CD14-positive monocyte (primary cell): ENCODE measurements around the gene PCP4. TPM values are rescaled to one million over a fixed set of nuclear protein-coding genes. Genes with fewer than 3 reads are reported as not detected.

Source experiments
- DNase-seq, 3 donors: peaks; one replicate each; pipeline ENCODE4 v3.0.0-alpha.2; 2011 to 2022
- H2AFZ ChIP-seq: 2 replicates; pipeline ENCODE4 v1.6.0; 2012; ENCODE audit warnings: mild to moderate bottlenecking, low read depth, low read length, inconsistent platforms; ENCODE audit not compliant: insufficient read depth, poor library complexity, severe bottlenecking
- H3K27ac ChIP-seq, 2 donors: 1 replicate in 1 of 2; 2 replicates in 1 of 2; pipeline ENCODE4 v1.5.1; 2012 to 2013; ENCODE audit warnings: low read length in 2 of 2, control low read depth in 1 of 2, inconsistent platforms in 1 of 2, low read depth in 1 of 2, mild to moderate bottlenecking in 1 of 2
- H3K27me3 ChIP-seq, 2 donors: one replicate each; pipeline versions ENCODE4 v1.6.0 to v1.6.1; 2011 to 2013; ENCODE audit warnings: low read length in 2 of 2; ENCODE audit not compliant: control insufficient read depth in 2 of 2, insufficient read depth in 2 of 2
- H3K36me3 ChIP-seq, 2 donors: replicated peaks in 1 of 2; 1 replicate in 1 of 2; 2 replicates in 1 of 2; pipeline versions ENCODE4 v1.5.1 to v1.6.1; 2012 to 2013; ENCODE audit warnings: low read length in 2 of 2, control low read depth in 1 of 2, inconsistent platforms in 1 of 2, mild to moderate bottlenecking in 1 of 2; ENCODE audit not compliant: insufficient read depth in 2 of 2, control insufficient read depth in 1 of 2
- H3K4me1 ChIP-seq, 2 donors: 1 replicate in 1 of 2; 2 replicates in 1 of 2; pipeline versions ENCODE4 v1.5.1 to v1.6.1; 2012 to 2013; ENCODE audit warnings: low read length in 2 of 2, control low read depth in 1 of 2, inconsistent platforms in 1 of 2, mild to moderate bottlenecking in 1 of 2, moderate library complexity in 1 of 2; ENCODE audit not compliant: insufficient read depth in 2 of 2, control insufficient read depth in 1 of 2
- H3K4me2 ChIP-seq: replicated peaks from 2 replicates; pipeline ENCODE3; 2012; ENCODE audit warnings: low read length, moderate library complexity, mild to moderate bottlenecking; ENCODE audit not compliant: poor library complexity, severe bottlenecking; ENCODE audit errors: extremely low read depth
- H3K4me3 ChIP-seq, 3 experiments: fragments of 200-600 bp in 1 of 3; sonication (generic) in 1 of 3; replicated peaks in 1 of 3; 1 replicate in 2 of 3; 2 replicates in 1 of 3; pipeline ENCODE4 v1.5.1; 2011 to 2013; ENCODE audit warnings: low read length in 3 of 3, mild to moderate bottlenecking in 3 of 3, control low read depth in 2 of 3, low read depth in 2 of 3, inconsistent platforms in 1 of 3, moderate library complexity in 1 of 3
- H3K79me2 ChIP-seq: 2 replicates; pipeline ENCODE4 v1.6.0; 2012; ENCODE audit warnings: mild to moderate bottlenecking, control low read depth, inconsistent platforms, low read length, moderate library complexity; ENCODE audit not compliant: insufficient read depth
- H3K9ac ChIP-seq: 2 replicates; pipeline ENCODE4 v1.6.0; 2017; ENCODE audit warnings: low read length, mild to moderate bottlenecking; ENCODE audit not compliant: insufficient read depth, poor library complexity, severe bottlenecking
- H3K9me3 ChIP-seq, 2 donors: replicated peaks in 1 of 2; 1 replicate in 1 of 2; 2 replicates in 1 of 2; pipeline versions ENCODE4 v1.5.1 to v1.6.1; 2012 to 2013; ENCODE audit warnings: low read length in 2 of 2, control low read depth in 1 of 2; ENCODE audit not compliant: control insufficient read depth in 1 of 2, insufficient read depth in 1 of 2
- H4K20me1 ChIP-seq: 2 replicates; pipeline ENCODE4 v1.6.0; 2012; ENCODE audit warnings: mild to moderate bottlenecking, low read length, control low read depth, moderate library complexity; ENCODE audit not compliant: insufficient read depth
- H3K27ac Mint-ChIP-seq, 7 donors: one replicate each; pipeline ENCODE4 v1.8.0; 2020; ENCODE audit warnings: mild to moderate bottlenecking in 7 of 7, mixed read lengths in 7 of 7, moderate library complexity in 6 of 7, inconsistent platforms in 2 of 7
- H3K27me3 Mint-ChIP-seq, 3 donors: one replicate each; pipeline ENCODE4 v1.8.0; 2021 to 2022; ENCODE audit warnings: low read depth in 3 of 3, mild to moderate bottlenecking in 3 of 3, mixed read lengths in 3 of 3, moderate library complexity in 3 of 3, inconsistent platforms in 1 of 3
- H3K36me3 Mint-ChIP-seq, 2 donors: one replicate each; pipeline ENCODE4 v1.8.0; 2020; ENCODE audit warnings: mixed read lengths in 2 of 2, inconsistent platforms in 1 of 2, mild to moderate bottlenecking in 1 of 2
- H3K4me1 Mint-ChIP-seq: one replicate; pipeline ENCODE4 v1.8.0; 2020; ENCODE audit warnings: mild to moderate bottlenecking, mixed read lengths
- H3K4me3 Mint-ChIP-seq, 2 donors: one replicate each; pipeline ENCODE4 v1.8.0; 2020; ENCODE audit warnings: mild to moderate bottlenecking in 2 of 2, mixed read lengths in 2 of 2, moderate library complexity in 1 of 2
- H3K9me3 Mint-ChIP-seq, 7 donors: one replicate each; pipeline ENCODE4 v1.8.0; 2020 to 2022; ENCODE audit warnings: mixed read lengths in 7 of 7, mild to moderate bottlenecking in 6 of 7, moderate library complexity in 6 of 7, inconsistent platforms in 2 of 7
- WGBS: methylation state at CpG from one replicate; pipeline ENCODE4 v1.1.5; 2013; ENCODE audit warnings: missing lambda C conversion rate; ENCODE audit not compliant: insufficient coverage; 5-methylcytosine and 5-hydroxymethylcytosine counted together
- intact Hi-C, 2 donors: fragments of 100-400 bp; cut with micrococcal nuclease; formaldehyde crosslinking; loops; one replicate each; pipeline versions ENCODE4 v1.15.0 to v1.15.1; 2023
- polyA plus RNA-seq, 3 donors: library from polyadenylated mRNA; depleted of rRNA in 1 of 3; unstranded in 2 of 3; stranded (reverse) in 1 of 3; fragments of 300-500 nt in 2 of 3; fragments of >200 nt in 1 of 3; fragmentation: Illumina TruSeq in 2 of 3; gene quantifications; 1 replicate in 2 of 3; 2 replicates in 1 of 3; pipeline ENCODE4 v1.2.3, GENCODE V29; 2012 to 2021
- TF ChIP-seq, protein P1 (sequence below): fragments of 200-600 bp; IDR thresholded peaks from one replicate; pipeline ENCODE4 v1.8.0; 2022; ENCODE audit warnings: antibody characterized with exemption, mild to moderate bottlenecking

Gene PCP4
- polyA plus RNA-seq, 3 donors, result not detected

DNA sequence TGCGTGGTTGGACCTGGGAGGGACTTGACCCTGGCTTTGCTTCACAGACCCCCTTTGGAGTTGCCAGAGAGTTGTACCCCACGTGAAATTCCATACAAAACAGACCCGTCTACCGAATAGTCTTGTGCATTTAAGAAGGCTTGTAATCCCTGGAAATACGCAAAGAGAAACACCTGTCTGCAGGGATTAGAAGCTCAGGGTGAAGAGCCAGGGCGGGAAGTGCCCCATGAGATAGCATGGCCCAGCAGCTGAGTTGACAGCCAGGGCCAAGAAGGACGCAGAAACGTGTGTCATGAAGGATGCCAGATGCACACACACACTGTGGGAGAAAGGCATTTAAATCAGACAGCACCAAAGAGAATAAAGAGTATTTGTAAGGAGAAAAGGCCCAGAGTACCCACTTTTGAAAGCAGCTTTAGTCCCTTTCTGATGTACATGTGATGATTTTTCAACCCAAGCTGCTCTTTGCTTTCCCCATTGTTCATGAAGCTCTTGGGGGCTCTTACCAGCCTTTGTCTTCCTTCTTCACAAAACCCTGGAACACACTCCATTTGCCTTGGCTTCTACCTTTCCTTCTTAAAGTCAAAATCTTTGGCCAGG lies 46.6 kb downstream of the PCP4 start:
- intact Hi-C loops, result no loop called here
- Mint-ChIP-seq H3K4me3 (no peak overlapping the region), H3K4me1 (no peaks in the 10 kb centered on the region), H3K9me3 (peaks cover 0 to 3% (median 0%) of the 10 kb centered on the region in 7 donors), H3K27ac (peak overlapping the region in 1 of 7 donors; percentile 6), H3K36me3 (no peaks in the 10 kb centered on the region), H3K27me3 (peaks cover 2 to 5% (median 4%) of the 10 kb centered on the region in 3 donors)
- no peaks in the 10 kb centered on the region for H3K36me3 ChIP-seq
- 93% methylated on average over 5 of the region's 8 CpGs for WGBS
- H3K4me3 ChIP-seq, result no peak overlapping the region
- no peaks in the 10 kb centered on the region for H3K9me3 ChIP-seq
- H3K4me2 ChIP-seq, result no peak overlapping the region
- H2AFZ ChIP-seq, result no peak overlapping the region
- no peaks in the 10 kb centered on the region for H3K79me2 ChIP-seq
- no peaks in the 10 kb centered on the region for H3K27me3 ChIP-seq
- TF ChIP-seq, protein P1, sequence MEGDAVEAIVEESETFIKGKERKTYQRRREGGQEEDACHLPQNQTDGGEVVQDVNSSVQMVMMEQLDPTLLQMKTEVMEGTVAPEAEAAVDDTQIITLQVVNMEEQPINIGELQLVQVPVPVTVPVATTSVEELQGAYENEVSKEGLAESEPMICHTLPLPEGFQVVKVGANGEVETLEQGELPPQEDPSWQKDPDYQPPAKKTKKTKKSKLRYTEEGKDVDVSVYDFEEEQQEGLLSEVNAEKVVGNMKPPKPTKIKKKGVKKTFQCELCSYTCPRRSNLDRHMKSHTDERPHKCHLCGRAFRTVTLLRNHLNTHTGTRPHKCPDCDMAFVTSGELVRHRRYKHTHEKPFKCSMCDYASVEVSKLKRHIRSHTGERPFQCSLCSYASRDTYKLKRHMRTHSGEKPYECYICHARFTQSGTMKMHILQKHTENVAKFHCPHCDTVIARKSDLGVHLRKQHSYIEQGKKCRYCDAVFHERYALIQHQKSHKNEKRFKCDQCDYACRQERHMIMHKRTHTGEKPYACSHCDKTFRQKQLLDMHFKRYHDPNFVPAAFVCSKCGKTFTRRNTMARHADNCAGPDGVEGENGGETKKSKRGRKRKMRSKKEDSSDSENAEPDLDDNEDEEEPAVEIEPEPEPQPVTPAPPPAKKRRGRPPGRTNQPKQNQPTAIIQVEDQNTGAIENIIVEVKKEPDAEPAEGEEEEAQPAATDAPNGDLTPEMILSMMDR, result no peak
- H3K9ac ChIP-seq, result no peak overlapping the region
- H3K27ac ChIP-seq, result no peak overlapping the region
- no peak for DNase-seq
- H4K20me1 ChIP-seq, result no peaks in the 10 kb centered on the region
- H3K4me1 ChIP-seq, result no peaks in the 10 kb centered on the region

- Histone ChIP-seq H3K9me3 (no peaks in the 10 kb centered on the region), H3K9ac (no peak overlapping the region), H3K4me3 (no peak overlapping the region), H3K27ac (no peak overlapping the region), H3K36me3 (no peaks in the 10 kb centered on the region), H3K27me3 (no peaks in the 10 kb centered on the region), H4K20me1 (no peaks in the 10 kb centered on the region), H3K79me2 (no peaks in the 10 kb centered on the region), H3K4me2 (no peak overlapping the region), H3K4me1 (no peaks in the 10 kb centered on the region), H2AFZ (no peak overlapping the region)
- H3K27ac Mint-ChIP-seq, result no peak overlapping the region
- TF ChIP-seq, protein P1, result no peak
- no peaks in the 10 kb centered on the region for H3K36me3 Mint-ChIP-seq
- no peak for DNase-seq
- intact Hi-C loops, result no loop called here
- peaks cover 0 to 3% (median 0%) of the 10 kb centered on the region in 7 donors for H3K9me3 Mint-ChIP-seq
- no CpG with 5 or more reads among the region's 1 CpG for WGBS
- H3K27me3 Mint-ChIP-seq, result peaks cover 2 to 5% (median 4%) of the 10 kb centered on the region in 3 donors
- H3K4me1 Mint-ChIP-seq, result no peaks in the 10 kb centered on the region
- no peak overlapping the region for H3K4me3 Mint-ChIP-seq
Observed at GRCh38 chr21:39915881-39916280, 48.6 kb downstream of the PCP4 start.
